ENCODE results near the gene PPP1R16B.
A peak's percentile ranks its signal among the peaks of the same experiment; 100 is the strongest.

The PPP1R16B gene

GRCh38 chr20:38893056-38893564, 87.6 kb downstream of the PPP1R16B start:
- H3K9me3 ChIP-seq = no peaks in the 10 kb centered on the region
- no peak overlapping the region for H3K4me3 ChIP-seq (ENCODE audit: low read depth in 1 of 2, low read length in 1 of 2)
- TF ChIP-seq CTCF (IDR thresholded peaks at IDR 0.05) = no peak
- H3K4me1 ChIP-seq (ENCODE audit: control insufficient read depth in 1 of 2, insufficient read depth in 1 of 2, low read depth in 1 of 2, low read length in 1 of 2) = no peaks in the 10 kb centered on the region
- H3K27ac ChIP-seq = no peak overlapping the region
- H3K36me3 ChIP-seq = no peaks in the 10 kb centered on the region
- H3K27me3 ChIP-seq = peaks cover 9% of the 10 kb centered on the region

GRCh38 chr20:38893565-38894090, 88.1 kb downstream of the PPP1R16B start:
- H3K9me3 ChIP-seq = no peaks in the 10 kb centered on the region
- peaks cover 9% of the 10 kb centered on the region for H3K27me3 ChIP-seq
- H3K4me1 ChIP-seq (ENCODE audit: control insufficient read depth in 1 of 2, insufficient read depth in 1 of 2, low read depth in 1 of 2, low read length in 1 of 2) = no peaks in the 10 kb centered on the region
- peak; percentile 74 for TF ChIP-seq CTCF (IDR thresholded peaks at IDR 0.05)
- no peak overlapping the region for H3K4me3 ChIP-seq (ENCODE audit: low read depth in 1 of 2, low read length in 1 of 2)
- no peak overlapping the region for H3K27ac ChIP-seq
- no peaks in the 10 kb centered on the region for H3K36me3 ChIP-seq

- TF ChIP-seq CTCF (IDR thresholded peaks at IDR 0.05) = no peak
- Histone ChIP-seq H3K36me3 (no peaks in the 10 kb centered on the region), H3K27me3 (peaks cover 9% of the 10 kb centered on the region), H3K4me1 (ENCODE audit: control insufficient read depth in 1 of 2, insufficient read depth in 1 of 2, low read depth in 1 of 2, low read length in 1 of 2) (no peaks in the 10 kb centered on the region), H3K4me3 (ENCODE audit: low read depth in 1 of 2, low read length in 1 of 2) (no peak overlapping the region), H3K27ac (no peak overlapping the region), H3K9me3 (no peaks in the 10 kb centered on the region)
Measured at GRCh38 chr20:38894091-38894847, 88.8 kb downstream of the PPP1R16B start.

GRCh38 chr20:38895098-38895949, 89.8 kb downstream of the PPP1R16B start:
- Histone ChIP-seq H3K9me3 (no peaks in the 10 kb centered on the region), H3K36me3 (no peaks in the 10 kb centered on the region), H3K27ac (no peak overlapping the region), H3K4me3 (ENCODE audit: low read depth in 1 of 2, low read length in 1 of 2) (no peak overlapping the region), H3K27me3 (peaks cover 9% of the 10 kb centered on the region), H3K4me1 (ENCODE audit: control insufficient read depth in 1 of 2, insufficient read depth in 1 of 2, low read depth in 1 of 2, low read length in 1 of 2) (no peaks in the 10 kb centered on the region)
- TF ChIP-seq CTCF (IDR thresholded peaks at IDR 0.05) = no peak

- Histone ChIP-seq H3K4me3 (ENCODE audit: low read depth in 1 of 2, low read length in 1 of 2) (no peak overlapping the region), H3K36me3 (no peaks in the 10 kb centered on the region), H3K27me3 (peaks cover 9% of the 10 kb centered on the region), H3K9me3 (no peaks in the 10 kb centered on the region), H3K27ac (no peak overlapping the region), H3K4me1 (ENCODE audit: control insufficient read depth in 1 of 2, insufficient read depth in 1 of 2, low read depth in 1 of 2, low read length in 1 of 2) (no peaks in the 10 kb centered on the region)
- no peak for TF ChIP-seq CTCF (IDR thresholded peaks at IDR 0.05)
Measured at GRCh38 chr20:38896009-38896594, 90.6 kb downstream of the PPP1R16B start.

All from neutrophil (primary cell).